ENCODE data around the gene ARVCF.
"Not testable (repeated sequence)": the region's sequence is repeated elsewhere in the genome, so short reads cannot be mapped to it uniquely, and the experiment has no call there.

Gene ARVCF

DNA sequence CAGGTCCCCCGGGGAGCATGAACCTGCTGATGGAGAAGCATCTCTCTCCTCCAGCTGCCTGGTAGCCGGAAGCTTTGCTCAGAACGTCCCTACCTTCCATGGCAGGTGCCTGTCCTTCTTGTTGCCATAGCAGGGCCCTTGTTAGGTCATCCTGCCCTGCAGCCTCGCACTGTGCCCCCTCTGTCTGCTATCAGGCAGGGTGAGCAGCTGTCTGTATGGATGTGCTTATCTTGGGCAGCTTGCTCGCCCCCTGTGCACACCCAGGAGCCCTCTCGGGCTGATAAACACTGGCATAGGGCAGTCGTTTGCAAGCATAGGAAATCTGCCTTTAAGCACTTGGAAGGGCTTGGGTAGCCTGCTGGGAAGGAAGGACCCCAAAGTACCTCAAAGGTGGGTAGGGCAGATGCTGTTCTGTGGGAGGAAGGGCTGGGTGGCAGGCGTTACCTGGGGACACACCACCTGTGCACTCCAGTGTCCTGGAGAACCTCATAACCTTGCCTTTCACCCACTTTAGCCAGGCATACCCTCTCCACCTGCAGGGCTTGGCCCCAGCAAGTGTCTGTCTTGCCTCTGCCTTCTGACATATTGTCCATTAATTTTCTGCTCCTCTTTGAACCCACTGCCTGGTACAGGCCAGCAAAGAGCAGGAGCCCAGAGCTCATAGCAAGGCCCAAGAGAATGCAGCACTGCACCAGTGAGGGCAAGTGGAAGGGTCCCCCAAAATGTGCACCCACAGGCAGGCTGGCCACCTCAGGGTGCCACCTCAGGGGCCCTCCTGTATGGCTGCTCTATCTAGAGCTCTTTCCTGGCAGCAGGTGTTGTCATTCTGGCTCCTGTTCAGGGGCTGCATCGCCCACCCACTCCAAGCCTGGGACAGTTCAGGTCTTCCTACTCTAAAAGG is 83.0 kb downstream of the ARVCF start:
- no peak overlapping the region for H3K4me3 ChIP-seq (ENCODE audit: low read depth in 1 of 2, low read length in 2 of 2)
- H3K9ac ChIP-seq (ENCODE audit: low read depth in 1 of 2, low read length in 2 of 2), result no peak overlapping the region
- H3K9me3 ChIP-seq (ENCODE audit: control insufficient read depth in 1 of 2, low read length in 2 of 2), result no peaks in the 10 kb centered on the region
- H3K4me1 ChIP-seq (ENCODE audit: control insufficient read depth in 1 of 2, insufficient read depth in 2 of 2, low read length in 2 of 2), result peaks cover 0 to 14% of the 10 kb centered on the region in 2 donors
- H3K27ac ChIP-seq (ENCODE audit: low read depth, low read length), result no peak overlapping the region
- H3K27me3 ChIP-seq (ENCODE audit: control insufficient read depth in 1 of 2, insufficient read depth in 2 of 2, low read length in 2 of 2), result no peaks in the 10 kb centered on the region
- no peaks in the 10 kb centered on the region for H3K36me3 ChIP-seq (ENCODE audit: control insufficient read depth in 1 of 2, insufficient read depth in 2 of 2, low read length in 2 of 2)

DNA sequence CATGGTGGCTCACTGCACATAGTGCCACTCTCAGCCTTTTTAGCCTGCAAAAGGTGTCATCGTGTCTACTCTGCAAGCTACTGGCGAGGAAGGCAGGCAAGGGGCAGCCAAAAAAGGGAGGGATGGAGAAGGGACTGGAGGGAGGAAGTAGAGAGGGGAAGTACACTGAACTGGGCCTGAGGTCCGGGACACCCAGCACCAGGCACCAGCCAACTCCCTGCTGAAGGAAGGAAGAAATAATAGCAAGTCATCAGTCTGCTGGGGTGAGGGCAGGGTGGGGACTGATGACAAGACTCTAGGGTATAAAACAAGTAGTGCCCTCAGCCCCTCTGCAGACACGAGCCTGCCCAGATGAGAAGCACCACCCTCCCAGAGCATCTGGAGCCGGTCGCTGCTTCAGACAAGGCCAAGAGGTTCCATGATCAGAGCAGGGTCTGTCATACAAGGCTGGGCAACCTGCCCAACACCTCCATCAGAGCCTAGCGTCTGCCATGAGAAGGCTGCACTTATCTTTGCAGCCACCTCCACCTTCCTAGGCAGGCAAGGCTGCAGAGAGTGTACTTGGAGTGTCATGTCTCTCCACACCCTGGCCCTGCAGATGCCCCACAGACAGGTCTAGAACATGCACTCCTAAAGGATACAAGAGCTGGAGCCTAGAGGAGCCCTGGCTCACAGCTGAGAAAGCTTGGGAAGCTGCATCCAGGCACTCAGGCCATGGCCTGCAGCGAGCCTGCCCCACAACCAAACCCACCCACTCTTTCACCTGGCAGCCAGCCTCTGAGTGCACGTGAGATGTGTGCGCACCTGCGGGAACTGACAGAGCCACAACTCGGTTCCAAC is 84.0 kb downstream of the ARVCF start:
- Histone ChIP-seq H3K9me3 (ENCODE audit: control insufficient read depth in 1 of 2, low read length in 2 of 2) (no peaks in the 10 kb centered on the region), H3K4me3 (ENCODE audit: low read depth in 1 of 2, low read length in 2 of 2) (no peak overlapping the region), H3K4me1 (ENCODE audit: control insufficient read depth in 1 of 2, insufficient read depth in 2 of 2, low read length in 2 of 2) (peaks cover 0 to 7% of the 10 kb centered on the region in 2 donors), H3K36me3 (ENCODE audit: control insufficient read depth in 1 of 2, insufficient read depth in 2 of 2, low read length in 2 of 2) (no peaks in the 10 kb centered on the region), H3K27ac (ENCODE audit: low read depth, low read length) (no peak overlapping the region), H3K9ac (ENCODE audit: low read depth in 1 of 2, low read length in 2 of 2) (no peak overlapping the region), H3K27me3 (ENCODE audit: control insufficient read depth in 1 of 2, insufficient read depth in 2 of 2, low read length in 2 of 2) (no peaks in the 10 kb centered on the region)

- Histone ChIP-seq H3K4me3 (ENCODE audit: low read depth in 1 of 2, low read length in 2 of 2) (no peak overlapping the region), H3K36me3 (ENCODE audit: control insufficient read depth in 1 of 2, insufficient read depth in 2 of 2, low read length in 2 of 2) (no peaks in the 10 kb centered on the region), H3K4me1 (ENCODE audit: control insufficient read depth in 1 of 2, insufficient read depth in 2 of 2, low read length in 2 of 2) (peaks cover 0 to 7% of the 10 kb centered on the region in 2 donors), H3K9me3 (ENCODE audit: control insufficient read depth in 1 of 2, low read length in 2 of 2) (no peaks in the 10 kb centered on the region), H3K9ac (ENCODE audit: low read depth in 1 of 2, low read length in 2 of 2) (no peak overlapping the region), H3K27me3 (ENCODE audit: control insufficient read depth in 1 of 2, insufficient read depth in 2 of 2, low read length in 2 of 2) (no peaks in the 10 kb centered on the region), H3K27ac (ENCODE audit: low read depth, low read length) (no peak overlapping the region)
Observed at GRCh38 chr22:19931514-19931913, 85.1 kb downstream of the ARVCF start.

DNA sequence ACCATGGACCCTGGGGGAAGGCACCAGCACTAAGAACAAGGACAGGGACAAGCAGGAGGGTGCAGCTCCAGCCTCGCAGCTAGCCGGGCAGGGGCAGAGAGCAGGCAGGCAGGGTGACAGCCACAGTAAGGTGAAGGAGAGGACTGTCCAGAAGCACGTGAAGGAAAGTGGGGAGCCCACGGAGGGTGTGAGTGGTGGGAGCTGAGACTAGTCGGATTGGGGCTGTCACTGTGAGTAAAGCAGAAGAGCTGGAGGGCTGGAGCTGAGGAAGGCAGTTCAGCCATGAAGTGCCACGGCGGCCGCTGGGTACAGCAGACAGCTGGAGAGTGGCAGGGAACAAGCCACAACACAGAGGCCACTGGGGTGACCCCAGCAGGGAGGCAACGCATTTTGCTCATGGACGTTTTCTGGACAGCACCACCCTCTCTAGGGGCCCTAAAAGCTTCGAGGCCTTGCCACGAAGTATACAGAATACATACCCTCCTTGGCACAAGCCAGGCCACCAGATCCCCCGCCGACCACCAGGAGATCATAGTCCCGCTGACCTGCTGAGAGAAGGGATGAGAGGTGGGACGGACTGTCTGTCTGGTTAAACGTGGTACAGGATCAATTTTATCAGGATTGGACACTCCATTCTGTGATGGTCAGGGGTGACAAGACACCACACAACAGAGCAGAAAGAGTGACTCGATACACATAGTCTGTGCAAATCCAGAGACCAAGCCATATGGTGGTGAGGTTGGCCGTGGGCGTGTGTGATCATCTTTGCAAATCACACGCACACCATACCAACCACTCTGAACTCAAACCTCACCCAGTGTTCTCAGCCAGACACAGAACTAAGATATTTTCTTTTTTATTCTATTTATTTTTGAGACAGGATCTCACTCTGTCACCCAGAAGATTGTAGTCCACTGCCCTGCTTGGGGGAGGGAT is 85.8 kb downstream of the ARVCF start:
- H3K36me3 ChIP-seq (ENCODE audit: control insufficient read depth in 1 of 2, insufficient read depth in 2 of 2, low read length in 2 of 2), result no peaks in the 10 kb centered on the region
- H3K9ac ChIP-seq (ENCODE audit: low read depth in 1 of 2, low read length in 2 of 2), result no peak overlapping the region
- H3K27ac ChIP-seq (ENCODE audit: low read depth, low read length), result no peak overlapping the region
- no peak overlapping the region for H3K4me3 ChIP-seq (ENCODE audit: low read depth in 1 of 2, low read length in 2 of 2)
- no peaks in the 10 kb centered on the region for H3K9me3 ChIP-seq (ENCODE audit: control insufficient read depth in 1 of 2, low read length in 2 of 2)
- peaks cover 0 to 7% of the 10 kb centered on the region in 2 donors for H3K4me1 ChIP-seq (ENCODE audit: control insufficient read depth in 1 of 2, insufficient read depth in 2 of 2, low read length in 2 of 2)
- H3K27me3 ChIP-seq (ENCODE audit: control insufficient read depth in 1 of 2, insufficient read depth in 2 of 2, low read length in 2 of 2), result no peaks in the 10 kb centered on the region

- Histone ChIP-seq H3K36me3 (ENCODE audit: control insufficient read depth in 1 of 2, insufficient read depth in 2 of 2, low read length in 2 of 2) (no peaks in the 10 kb centered on the region), H3K27ac (ENCODE audit: low read depth, low read length) (no peak overlapping the region), H3K4me3 (ENCODE audit: low read depth in 1 of 2, low read length in 2 of 2) (no peak overlapping the region), H3K4me1 (ENCODE audit: control insufficient read depth in 1 of 2, insufficient read depth in 2 of 2, low read length in 2 of 2) (peaks cover 0 to 7% of the 10 kb centered on the region in 2 donors), H3K9ac (ENCODE audit: low read depth in 1 of 2, low read length in 2 of 2) (no peak overlapping the region), H3K27me3 (ENCODE audit: control insufficient read depth in 1 of 2, insufficient read depth in 2 of 2, low read length in 2 of 2) (no peaks in the 10 kb centered on the region), H3K9me3 (ENCODE audit: control insufficient read depth in 1 of 2, low read length in 2 of 2) (no peaks in the 10 kb centered on the region)
Observed at GRCh38 chr22:19929586-19930550, 86.8 kb downstream of the ARVCF start.

GRCh38 chr22:19928207-19928606 is 88.4 kb downstream of the ARVCF start:
- peaks cover 0 to 7% of the 10 kb centered on the region in 2 donors for H3K4me1 ChIP-seq (ENCODE audit: control insufficient read depth in 1 of 2, insufficient read depth in 2 of 2, low read length in 2 of 2)
- H3K36me3 ChIP-seq (ENCODE audit: control insufficient read depth in 1 of 2, insufficient read depth in 2 of 2, low read length in 2 of 2), result no peaks in the 10 kb centered on the region
- H3K9ac ChIP-seq (ENCODE audit: low read depth in 1 of 2, low read length in 2 of 2), result no peak overlapping the region
- no peak overlapping the region for H3K27ac ChIP-seq (ENCODE audit: low read depth, low read length)
- no peak overlapping the region for H3K4me3 ChIP-seq (ENCODE audit: low read depth in 1 of 2, low read length in 2 of 2)
- H3K9me3 ChIP-seq (ENCODE audit: control insufficient read depth in 1 of 2, low read length in 2 of 2), result no peaks in the 10 kb centered on the region
- H3K27me3 ChIP-seq (ENCODE audit: control insufficient read depth in 1 of 2, insufficient read depth in 2 of 2, low read length in 2 of 2), result no peaks in the 10 kb centered on the region

GRCh38 chr22:19927696-19928095 is 88.9 kb downstream of the ARVCF start:
- no peaks in the 10 kb centered on the region for H3K27me3 ChIP-seq (ENCODE audit: control insufficient read depth in 1 of 2, insufficient read depth in 2 of 2, low read length in 2 of 2)
- H3K4me3 ChIP-seq (ENCODE audit: low read depth in 1 of 2, low read length in 2 of 2), result no peak overlapping the region
- H3K9me3 ChIP-seq (ENCODE audit: control insufficient read depth in 1 of 2, low read length in 2 of 2), result no peaks in the 10 kb centered on the region
- H3K4me1 ChIP-seq (ENCODE audit: control insufficient read depth in 1 of 2, insufficient read depth in 2 of 2, low read length in 2 of 2), result peaks cover 0 to 2% of the 10 kb centered on the region in 2 donors
- H3K27ac ChIP-seq (ENCODE audit: low read depth, low read length), result no peak overlapping the region
- no peaks in the 10 kb centered on the region for H3K36me3 ChIP-seq (ENCODE audit: control insufficient read depth in 1 of 2, insufficient read depth in 2 of 2, low read length in 2 of 2)
- no peak overlapping the region for H3K9ac ChIP-seq (ENCODE audit: low read depth in 1 of 2, low read length in 2 of 2)

DNA sequence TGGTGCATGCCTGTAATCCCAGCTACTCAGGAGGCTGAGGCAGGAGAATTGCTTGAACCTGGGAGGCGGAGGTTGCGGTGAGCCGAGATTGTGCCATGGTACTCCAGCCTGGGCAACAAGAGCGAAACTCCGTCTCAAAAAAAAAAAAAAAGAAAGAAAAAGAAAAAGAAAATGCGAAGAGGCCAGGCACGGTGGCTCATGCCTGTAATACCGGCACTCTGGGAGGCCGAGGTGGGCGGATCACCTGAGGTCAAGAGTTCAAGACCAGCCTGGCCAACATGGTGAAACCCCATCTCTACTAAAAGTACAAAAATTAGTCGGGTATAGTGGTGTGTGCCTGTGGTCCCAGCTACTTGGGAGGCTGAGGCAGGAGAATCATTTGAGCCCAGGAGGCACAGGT is 90.6 kb downstream of the ARVCF start:
- H3K4me3 ChIP-seq (ENCODE audit: low read depth in 1 of 2, low read length in 2 of 2); H3K36me3 ChIP-seq (ENCODE audit: control insufficient read depth in 1 of 2, insufficient read depth in 2 of 2, low read length in 2 of 2); H3K27me3 ChIP-seq (ENCODE audit: control insufficient read depth in 1 of 2, insufficient read depth in 2 of 2, low read length in 2 of 2); H3K27ac ChIP-seq (ENCODE audit: low read depth, low read length); H3K9ac ChIP-seq (ENCODE audit: low read depth in 1 of 2, low read length in 2 of 2); H3K4me1 ChIP-seq (ENCODE audit: control insufficient read depth in 1 of 2, insufficient read depth in 2 of 2, low read length in 2 of 2); H3K9me3 ChIP-seq (ENCODE audit: control insufficient read depth in 1 of 2, low read length in 2 of 2): not testable (repeated sequence)

DNA sequence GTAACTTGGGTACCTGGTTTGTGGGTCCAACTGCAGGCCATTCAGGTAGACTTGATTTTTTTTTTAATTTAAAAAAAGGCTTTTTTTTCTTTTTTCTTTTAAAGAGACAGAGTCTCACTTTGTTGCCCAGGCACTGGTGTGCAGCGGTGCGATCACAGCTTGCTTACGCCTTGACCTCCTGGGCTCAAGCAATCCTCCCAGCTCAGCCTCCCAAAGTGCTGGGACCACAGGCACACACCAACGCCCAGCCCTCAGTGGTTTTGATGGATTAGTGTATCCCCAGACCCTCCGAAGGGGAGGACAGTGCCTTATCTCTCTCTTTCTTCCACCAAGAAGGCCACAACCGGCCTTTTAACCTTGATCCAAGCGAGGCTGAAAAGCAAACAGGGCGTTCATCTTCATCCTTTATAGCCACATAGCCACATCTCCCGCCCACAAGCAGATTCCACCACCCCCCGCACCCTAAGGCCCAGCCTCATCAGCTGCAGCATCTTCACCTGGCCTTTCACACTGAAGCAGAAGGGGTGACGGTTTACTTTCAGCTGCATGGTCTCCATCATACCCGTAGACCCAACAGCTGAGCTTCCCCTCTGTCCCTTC is 92.6 kb downstream of the ARVCF start:
- no peak overlapping the region for H3K27ac ChIP-seq (ENCODE audit: low read depth, low read length)
- no peak overlapping the region for H3K9ac ChIP-seq (ENCODE audit: low read depth in 1 of 2, low read length in 2 of 2)
- no peaks in the 10 kb centered on the region for H3K36me3 ChIP-seq (ENCODE audit: control insufficient read depth in 1 of 2, insufficient read depth in 2 of 2, low read length in 2 of 2)
- H3K27me3 ChIP-seq (ENCODE audit: control insufficient read depth in 1 of 2, insufficient read depth in 2 of 2, low read length in 2 of 2), result no peaks in the 10 kb centered on the region
- H3K4me3 ChIP-seq (ENCODE audit: low read depth in 1 of 2, low read length in 2 of 2), result no peak overlapping the region
- H3K4me1 ChIP-seq (ENCODE audit: control insufficient read depth in 1 of 2, insufficient read depth in 2 of 2, low read length in 2 of 2), result no peaks in the 10 kb centered on the region
- no peaks in the 10 kb centered on the region for H3K9me3 ChIP-seq (ENCODE audit: control insufficient read depth in 1 of 2, low read length in 2 of 2)

Data from duodenal mucosa (tissue), 2 donors.